Kidney capillary endothelial cell (primary cell): ENCODE data around the gene ZNF471.

Source experiments
- DNase-seq: peaks from one replicate; pipeline ENCODE4 v3.0.0-alpha.2; 2018; ENCODE audit warnings: low spot score

The ZNF471 gene

DNA sequence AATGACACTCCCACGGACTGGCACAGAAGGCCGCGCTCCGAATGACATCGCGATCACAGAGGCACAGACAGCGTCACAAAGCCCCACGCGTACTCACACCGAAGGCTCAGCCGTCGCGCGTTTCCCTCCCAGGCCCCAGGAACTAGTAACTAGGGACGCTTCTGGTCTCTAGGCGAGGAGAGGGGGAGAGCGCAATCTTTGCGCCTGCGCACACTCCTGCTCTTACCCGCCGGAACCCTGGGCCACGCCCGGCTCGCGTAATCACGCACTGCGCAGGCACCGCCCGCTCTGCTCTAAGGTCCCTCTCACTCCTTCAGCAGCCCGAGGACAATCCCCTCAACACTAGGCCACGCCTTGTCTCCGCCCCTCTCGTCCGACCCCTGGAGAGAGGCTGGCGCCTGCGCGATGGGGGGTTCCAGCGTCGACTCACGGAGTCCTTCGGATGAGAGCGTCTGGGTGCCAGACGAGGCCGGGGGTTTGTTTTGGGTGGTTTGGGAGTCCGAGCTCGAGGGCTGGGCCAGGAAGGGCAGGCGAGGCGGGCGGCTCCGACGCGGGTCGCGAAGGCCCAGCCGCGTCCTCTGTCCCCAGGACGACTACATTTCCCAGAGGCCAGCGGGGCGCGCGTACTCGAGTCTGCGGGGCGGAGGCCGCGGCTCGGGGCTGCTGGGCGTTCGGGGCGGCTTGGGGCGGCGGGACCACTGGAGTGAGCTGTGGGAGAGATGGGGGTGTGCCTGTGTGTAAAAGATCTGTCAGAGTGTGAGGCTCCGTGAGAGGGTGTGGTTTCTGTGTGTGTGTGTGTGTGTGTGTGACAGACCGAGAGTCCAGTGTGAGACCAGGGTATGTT lies at the start of gene ZNF471:
TSS of gene ZNF471 (plus strand) at position 410 of the 844 bp plus-strand sequence. CDS start 3,717 bp downstream, outside the sequence.
- DNase-seq, result peak; percentile 99

DNA sequence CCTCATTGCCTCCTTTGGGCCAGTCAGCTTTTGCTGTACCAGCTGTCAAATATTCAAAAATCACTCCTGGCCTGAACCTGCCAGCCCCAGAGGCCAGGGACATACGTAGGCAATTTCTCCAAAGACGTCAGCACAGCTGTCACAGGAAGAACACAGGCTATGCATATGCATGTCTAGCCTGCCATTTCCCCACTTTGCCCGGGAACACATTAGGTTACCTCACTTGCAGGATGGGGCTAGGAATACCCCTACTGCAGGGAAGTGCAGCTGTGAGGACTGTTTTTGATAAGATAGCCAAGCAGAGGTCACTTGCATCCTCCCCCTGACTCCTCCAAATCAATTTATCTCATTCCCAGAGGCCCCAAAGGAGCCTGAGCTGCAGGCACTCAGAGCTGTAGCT lies 33.3 kb upstream of the ZNF471 start:
- DNase-seq, result no peak

DNA sequence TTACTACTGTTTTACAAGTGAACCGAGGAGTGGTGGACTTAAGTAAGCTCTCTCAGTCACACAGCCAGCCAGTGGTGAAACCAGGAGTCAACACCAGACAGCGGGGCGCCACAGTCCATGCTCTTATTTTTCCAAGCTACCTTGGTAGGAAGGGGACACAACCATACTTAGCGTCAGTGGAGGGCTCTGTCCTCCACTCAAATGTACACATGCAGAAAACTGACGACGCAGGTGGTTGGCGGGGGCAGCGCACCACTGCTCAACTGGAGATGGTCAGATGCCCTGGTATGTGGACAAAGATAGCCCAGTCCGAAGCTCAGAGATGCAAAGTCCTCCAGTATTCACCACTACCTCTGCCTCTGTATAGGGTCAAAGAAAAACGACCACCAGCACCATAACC lies 31.6 kb upstream of the ZNF471 start:
- no peak for DNase-seq

DNA sequence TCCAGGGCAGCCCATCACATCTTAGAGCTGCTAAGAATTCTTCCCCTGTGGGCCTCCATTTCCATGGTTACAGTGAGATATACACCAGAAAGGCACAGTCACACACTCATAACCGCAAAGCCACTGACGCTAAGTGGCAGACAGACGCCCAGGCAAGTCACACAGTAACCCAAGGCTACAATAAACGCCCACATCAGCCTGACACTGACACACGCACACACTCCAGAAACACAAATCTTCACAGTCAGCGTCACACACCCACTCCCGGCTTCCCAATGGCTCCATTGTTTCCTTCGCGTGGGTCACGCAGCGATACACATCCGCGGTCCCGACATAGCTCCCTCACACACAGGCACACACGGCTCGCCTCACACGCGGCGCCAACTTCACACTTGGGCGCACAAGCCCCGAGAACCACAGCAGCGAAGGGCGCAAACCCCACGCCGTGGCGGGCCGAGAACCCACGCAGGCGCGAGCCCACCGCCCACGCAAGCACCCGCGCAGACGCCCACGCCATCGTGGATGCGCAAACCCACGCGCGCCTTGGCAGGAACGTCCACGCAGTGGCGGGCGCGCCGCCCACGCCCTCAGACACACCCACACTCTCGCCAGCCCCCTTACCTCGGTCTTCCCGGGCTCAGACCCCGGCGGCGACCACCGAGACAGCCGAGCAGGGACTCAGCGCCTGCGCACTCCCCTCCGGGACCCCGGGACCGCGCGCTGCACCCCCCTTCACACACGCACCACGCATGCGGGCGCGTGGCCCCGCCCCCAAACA lies 30.8 kb upstream of the ZNF471 start, which contains the start of gene ZNF667:
TSS of gene ZNF667 (minus strand) at position 695 of the 778 bp plus-strand sequence. CDS start 14,975 bp downstream, outside the sequence.
- peak; percentile 36 for DNase-seq

DNA sequence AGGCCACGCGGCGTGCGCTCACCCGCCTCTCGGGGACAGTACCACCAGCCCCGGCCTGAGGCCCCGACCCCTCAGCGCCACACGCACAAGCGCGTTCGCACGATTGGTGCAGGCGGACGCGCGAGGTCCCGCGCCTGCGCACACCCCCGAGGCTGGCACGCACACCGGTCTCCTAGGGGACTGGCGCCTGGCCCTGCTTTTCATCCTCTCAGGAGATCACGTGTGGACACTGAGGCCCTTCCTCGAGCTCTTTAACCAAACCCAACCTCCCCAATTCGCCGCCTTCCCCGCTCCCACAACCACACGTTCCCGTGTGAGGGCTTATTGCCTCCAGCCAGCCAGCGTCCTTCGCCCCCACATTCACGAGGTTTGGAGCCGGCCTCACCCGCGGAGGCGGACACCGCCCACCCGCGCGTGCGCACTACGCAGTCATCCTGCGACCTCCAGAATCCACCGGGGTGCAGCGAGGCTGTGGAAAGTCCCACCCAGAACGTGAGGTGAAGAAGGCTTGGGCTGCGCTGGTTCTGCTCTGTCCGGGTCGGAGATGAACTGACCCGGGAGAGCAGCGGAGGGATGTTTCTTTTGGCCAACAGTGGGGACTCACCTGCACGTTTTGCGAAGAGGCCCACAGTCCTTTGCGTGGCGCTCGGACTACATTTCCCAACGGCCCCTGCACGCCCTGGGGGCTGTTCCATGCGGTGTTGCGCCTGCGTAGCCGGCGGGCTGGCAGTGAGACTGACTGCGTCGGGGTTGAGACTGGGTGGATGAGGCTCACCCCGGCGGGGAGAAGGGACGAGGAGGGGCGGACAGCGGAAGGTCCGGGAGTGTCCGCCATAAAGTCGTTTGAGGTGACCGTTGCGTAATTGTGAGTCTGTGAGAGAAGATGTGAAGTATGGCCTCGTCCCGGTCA lies 30.0 kb upstream of the ZNF471 start:
- peak; percentile 86 for DNase-seq

DNA sequence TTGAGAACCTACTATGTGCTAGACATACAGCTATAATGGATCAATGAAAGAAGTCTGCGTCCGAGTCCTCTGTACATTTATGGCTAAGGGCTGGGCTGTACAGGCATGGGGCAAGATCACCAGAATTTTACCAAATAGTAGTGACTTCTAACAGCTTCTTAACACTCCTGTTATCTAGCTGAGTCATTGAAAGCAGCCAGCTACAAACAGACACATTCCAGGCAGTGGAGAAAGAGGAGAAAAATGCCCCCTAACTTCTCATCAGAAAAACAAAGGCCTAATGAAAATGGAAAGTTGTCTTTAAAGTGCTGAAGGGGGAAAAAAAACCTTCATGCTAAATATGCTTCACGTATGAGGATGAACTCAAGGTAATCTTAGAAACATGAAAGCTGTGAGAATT lies 16.3 kb upstream of the ZNF471 start:
- DNase-seq, result no peak

DNA sequence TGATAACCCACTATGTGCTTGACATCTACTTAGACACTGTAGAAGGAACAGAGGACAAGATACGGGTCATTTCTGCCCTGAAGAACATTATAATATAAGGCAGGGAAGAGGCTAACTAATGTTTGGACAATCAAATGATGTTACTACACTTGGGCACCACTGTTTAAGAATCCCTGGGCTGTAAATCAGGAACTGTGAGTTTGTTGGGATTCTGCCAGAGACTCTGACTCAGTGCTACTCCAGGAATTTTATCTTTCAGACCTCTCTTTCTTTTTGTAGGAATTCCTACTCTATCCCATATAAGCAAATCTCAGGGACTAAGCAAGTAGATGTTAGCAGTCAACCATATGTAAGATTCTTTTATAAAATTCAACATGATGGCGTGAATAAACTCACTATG lies 3.1 kb upstream of the ZNF471 start:
- DNase-seq, result no peak

DNA sequence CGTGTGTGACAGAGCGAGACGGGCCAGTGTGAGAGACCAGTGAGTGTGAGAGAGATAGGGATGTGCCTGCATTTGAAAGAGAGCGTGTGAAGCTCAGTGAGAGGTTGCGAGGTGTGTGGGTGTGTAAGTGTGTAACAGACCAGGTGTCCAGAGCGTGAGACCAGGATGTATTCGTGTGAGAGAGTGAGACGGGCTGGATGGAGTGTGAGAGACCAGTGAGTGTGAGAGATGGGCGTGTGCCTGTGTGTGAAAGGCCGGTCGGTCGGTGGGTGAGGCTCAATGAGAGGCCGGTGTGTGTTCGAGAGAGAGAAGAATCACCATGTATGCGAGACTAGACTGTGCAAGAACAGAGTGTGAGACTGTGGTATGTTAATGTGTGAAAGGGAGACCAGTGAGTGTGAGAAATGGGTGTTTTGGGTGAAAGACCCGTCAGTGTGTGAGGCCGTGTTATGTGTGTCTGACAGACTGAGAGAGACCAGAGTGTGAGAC lies 679 bp downstream of the ZNF471 start:
- DNase-seq, result no peak

DNA sequence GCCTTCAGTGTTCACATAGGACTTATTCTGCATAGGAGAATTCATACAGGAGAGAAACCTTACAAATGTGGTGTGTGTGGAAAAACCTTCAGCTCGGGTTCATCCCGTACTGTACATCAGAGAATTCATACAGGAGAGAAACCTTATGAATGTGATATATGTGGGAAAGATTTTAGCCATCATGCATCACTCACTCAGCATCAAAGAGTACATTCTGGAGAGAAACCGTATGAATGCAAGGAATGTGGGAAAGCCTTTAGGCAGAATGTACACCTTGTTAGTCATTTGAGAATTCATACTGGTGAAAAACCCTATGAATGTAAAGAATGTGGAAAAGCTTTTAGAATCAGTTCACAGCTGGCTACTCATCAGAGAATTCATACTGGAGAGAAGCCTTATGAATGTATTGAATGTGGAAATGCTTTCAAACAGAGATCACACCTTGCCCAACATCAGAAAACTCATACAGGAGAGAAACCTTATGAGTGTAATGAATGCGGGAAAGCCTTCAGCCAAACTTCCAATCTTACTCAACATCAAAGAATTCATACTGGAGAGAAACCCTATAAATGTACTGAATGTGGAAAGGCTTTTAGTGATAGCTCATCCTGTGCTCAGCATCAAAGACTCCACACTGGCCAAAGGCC lies 17.7 kb downstream of the ZNF471 start:
- DNase-seq, result no peak

DNA sequence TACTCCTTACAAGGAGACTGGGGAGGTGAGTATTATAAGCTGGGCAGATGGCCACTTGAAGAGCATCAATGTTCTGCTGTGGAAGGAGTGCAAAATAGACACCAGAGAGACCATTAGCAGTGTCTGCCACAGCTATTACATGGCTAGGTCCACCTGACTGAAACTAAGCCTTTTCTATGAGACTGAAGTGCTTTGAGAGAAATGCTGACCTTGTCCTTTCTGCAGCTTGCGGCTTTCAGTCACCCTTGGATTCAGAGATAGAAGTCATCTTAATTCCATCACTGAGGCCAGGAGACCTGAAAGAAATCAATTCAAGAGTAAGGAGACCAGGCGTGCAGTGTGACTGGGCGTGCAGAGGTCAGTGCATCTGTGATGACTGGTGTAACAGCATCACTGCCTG lies 29.8 kb downstream of the ZNF471 start:
- DNase-seq, result no peak

DNA sequence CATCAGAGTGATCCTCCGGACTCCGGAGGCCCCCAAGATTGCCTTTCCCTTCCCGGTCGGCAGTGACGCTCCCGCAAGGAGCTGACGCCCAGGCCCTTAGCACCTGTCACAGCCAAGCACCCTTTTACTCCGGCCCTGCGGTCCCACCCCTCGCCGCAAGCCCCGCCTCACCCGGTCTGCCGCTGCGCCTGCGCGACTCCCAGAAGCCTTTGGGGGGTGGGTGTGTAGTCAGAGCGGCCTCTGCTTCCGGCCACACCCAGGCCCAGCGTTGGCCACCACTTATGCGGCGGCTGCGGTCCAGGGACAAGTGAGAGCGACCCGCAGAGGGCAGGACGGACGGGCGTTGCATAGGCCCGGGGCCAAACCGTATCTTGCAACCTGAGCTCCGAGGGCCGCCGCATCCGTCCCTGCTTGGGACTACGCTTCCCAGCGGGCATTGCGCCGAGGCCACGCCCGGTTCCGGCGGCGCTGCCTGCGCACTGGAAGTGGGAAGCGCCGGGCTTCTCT lies 30.7 kb downstream of the ZNF471 start:
- DNase-seq, result peak; percentile 75

DNA sequence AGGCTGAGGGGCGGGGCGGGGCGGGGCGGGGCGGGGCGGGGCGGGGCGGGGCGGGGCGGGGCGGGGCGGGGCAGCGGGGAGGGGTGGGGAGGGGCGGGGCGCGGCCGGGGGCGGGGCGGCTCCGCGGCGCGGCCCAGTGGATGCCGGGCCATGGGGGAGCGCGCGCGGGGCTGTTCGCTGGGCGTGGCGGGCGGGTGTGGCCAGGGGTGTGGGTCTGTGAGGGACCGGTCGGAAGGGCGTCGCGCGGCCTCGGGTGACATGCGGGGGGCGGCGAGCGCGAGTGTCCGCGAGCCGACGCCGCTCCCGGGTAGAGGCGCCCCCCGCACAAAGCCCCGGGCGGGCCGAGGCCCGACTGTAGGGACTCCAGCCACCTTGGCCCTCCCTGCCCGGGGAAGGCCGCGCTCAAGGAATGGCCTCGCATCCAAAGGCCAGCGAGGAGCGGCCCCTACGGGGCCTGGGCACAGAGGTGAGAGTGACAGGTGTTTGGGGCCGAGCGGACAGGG lies 31.2 kb downstream of the ZNF471 start, which contains the start of gene ZFP28:
TSS of gene ZFP28 (plus strand) at position 188 of the 503 bp plus-strand sequence. CDS start at position 259, 71 bp downstream.
- DNase-seq, result peak; percentile 32

DNA sequence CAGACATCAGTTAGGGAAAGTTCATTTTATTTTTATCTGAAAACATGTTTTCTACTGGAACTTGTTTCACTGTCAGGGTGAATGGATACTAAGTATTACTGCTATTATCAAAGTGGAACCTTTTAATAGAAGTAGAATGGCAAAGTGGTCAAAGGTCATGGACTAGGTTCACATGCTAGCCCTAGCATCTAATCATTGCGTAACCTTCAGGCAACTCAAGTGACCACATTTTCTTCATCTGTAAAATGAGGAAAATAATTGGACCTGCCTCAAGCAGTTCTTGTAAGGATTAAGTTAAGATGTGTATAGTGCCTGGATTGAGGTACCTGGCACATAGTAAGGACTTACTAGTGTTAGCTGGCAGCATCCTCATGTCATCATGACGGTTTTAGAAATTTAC lies 36.1 kb downstream of the ZNF471 start:
- DNase-seq, result no peak

DNA sequence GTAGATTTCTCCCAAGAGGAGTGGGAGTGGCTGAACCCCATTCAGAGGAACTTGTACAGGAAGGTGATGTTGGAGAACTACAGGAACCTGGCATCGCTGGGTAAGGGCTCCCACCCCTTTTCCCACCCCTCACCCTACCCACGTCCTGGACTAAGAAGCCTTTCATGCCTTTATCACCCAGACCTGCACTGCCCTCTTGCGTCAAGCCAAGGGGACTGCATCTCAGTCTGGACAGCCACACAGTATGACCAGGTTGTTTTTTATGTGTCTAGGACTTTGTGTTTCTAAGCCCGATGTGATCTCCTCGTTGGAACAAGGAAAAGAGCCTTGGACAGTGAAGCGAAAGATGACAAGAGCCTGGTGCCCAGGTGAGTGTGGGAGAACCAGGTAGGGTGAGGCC lies 39.9 kb downstream of the ZNF471 start:
- no peak for DNase-seq

DNA sequence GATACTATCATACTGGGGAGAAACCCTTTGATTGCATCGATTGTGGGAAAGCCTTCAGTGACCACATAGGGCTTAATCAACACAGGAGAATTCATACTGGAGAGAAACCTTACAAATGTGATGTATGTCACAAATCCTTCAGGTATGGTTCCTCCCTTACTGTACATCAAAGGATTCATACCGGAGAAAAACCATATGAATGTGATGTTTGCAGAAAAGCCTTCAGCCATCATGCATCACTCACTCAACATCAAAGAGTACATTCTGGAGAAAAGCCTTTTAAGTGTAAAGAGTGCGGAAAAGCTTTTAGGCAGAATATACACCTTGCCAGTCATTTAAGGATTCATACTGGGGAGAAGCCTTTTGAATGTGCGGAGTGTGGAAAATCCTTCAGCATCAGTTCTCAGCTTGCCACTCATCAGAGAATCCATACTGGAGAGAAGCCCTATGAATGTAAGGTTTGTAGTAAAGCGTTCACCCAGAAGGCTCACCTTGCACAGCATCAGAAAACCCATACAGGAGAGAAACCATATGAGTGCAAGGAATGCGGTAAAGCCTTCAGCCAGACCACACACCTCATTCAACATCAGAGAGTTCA lies 46.7 kb downstream of the ZNF471 start:
- no peak for DNase-seq

DNA sequence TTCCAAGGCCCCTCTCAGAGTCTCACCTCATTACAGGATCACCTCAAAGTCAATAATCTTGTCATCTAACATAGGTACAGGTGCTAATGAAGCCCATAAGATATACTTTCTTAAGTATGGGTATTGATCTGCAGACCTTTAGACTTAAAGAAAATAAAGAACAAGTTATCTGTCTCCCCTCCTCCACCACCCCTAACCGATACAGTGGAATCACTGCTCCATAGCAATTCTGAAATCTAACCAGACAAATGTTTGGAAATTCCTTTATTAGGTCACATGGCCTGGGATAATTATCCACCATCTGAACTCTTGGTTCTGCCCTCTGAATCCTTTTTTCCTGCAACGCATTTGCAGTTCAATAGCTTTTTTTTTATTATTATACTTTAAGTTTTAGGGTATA lies 55.1 kb downstream of the ZNF471 start:
- DNase-seq, result no peak

DNA sequence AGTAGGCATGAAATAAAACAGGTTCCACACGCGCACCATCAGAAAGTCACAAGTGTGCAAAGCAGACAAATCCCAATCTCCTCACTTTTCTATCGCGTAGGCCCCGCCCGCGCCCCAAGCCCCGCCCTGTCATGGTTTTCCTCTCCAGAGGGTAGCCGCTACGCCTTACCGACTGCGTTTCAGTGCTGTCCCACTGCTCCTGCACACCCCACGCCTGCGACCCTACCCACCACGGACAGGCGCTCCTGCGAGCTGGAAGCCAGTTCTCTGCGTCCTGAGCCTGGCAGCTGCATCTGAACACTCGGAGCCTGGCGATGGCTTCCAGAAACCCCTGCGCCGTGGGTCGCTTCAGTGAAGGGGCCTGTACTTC lies 59.2 kb downstream of the ZNF471 start:
- DNase-seq, result peak; percentile 27

DNA sequence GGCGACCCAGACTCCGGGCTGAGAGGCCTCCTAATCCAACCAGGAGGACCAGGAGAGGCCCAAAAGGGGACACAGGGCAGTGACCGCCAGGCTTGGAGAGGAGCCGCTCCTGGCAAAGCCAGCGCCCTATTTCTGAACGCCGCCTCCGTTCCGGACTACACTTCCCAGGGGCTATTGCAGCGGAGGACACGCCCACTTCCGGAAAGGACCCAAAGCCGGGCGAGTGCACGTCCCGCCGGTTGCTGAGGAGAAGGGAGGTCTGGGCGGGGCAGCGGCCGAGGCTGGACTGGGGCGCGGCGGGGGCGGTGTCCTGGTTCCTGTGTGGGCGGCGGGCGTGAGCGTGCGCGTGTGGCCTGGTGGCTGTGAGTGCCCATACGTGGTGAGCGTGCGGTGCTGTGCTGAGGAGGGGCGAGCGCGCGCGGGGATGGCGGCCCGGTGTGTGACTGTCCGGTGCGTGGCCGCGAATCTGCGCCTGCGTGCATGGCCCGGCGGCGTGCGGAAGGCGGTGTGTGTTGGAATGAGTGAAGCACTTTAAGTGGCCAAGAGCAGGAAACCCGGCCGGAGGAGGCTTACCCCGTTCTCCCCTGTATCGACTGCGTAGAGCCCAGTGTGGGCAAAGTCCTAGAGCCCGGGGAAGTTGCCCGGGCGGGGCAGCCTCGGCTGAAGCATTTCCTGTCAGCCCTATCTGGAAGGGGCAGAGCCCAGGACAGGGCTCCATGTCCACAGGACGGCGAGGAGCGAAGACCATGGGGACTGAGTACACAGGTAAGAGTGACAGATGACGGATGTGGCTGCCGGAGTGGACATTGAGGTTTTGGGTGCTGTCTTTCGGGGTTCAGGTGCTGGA lies 59.8 kb downstream of the ZNF471 start, which contains the start of gene ZNF470:
TSS of gene ZNF470 (plus strand) at position 195 of the 847 bp plus-strand sequence. CDS start 2,844 bp downstream, outside the sequence.
- peak; percentile 77 for DNase-seq

DNA sequence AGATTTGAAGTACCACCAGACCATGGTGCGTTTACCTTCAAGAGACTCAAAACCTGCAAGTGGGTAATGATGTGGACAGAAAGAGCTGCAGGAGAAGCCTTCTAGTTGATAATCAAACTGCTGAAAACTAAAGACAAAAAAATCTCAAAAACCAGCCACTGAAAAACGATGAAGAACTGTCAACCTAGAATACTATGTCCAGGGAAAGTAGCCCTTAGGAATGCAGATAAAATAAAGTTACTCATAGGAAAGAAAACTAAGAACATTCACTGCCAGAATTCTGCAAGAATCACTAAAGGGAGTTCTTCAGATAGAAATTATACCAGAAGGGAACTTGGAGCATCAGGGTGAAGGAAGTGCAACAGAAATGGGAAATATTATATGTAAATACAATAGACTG lies 64.9 kb downstream of the ZNF471 start:
- no peak for DNase-seq
